T47D (cell line): ENCODE results near the gene PERM1.
"Not testable (repeated sequence)": the region's sequence is repeated elsewhere in the genome, so short reads cannot be mapped to it uniquely, and the experiment has no call there.

Experiments used
- DNase-seq, 2 experiments: peaks; one replicate each; pipeline versions ENCODE4 v3.0.0 to v3.0.0-alpha.2; 2011 to 2012; ENCODE audit warnings: low read depth in 1 of 2, low spot score in 1 of 2
- JUND ChIP-seq: IDR thresholded peaks from 2 replicates; pipeline ENCODE4 v1.6.1; 2012; ENCODE audit warnings: low read depth
- in situ Hi-C: cut with HindIII; loops from 2 replicates; pipeline ENCODE4 v1.10.0; 2016; ENCODE audit warnings: low sequenced_read_pairs, low pct_unique_long_range_greater_than_20kb

Gene PERM1

GRCh38 chr1:998995-999724 lies 17.3 kb upstream of the PERM1 start:
- DNase-seq, result peak in 1 of 2 experiments; percentile 66
- in situ Hi-C loops, result no loop called here
- TF ChIP-seq JUND, result no peak

GRCh38 chr1:998745-998994 lies 16.8 kb upstream of the PERM1 start:
- peak in 1 of 2 experiments; percentile 28 for DNase-seq
- TF ChIP-seq JUND, result no peak

GRCh38 chr1:997993-998744 lies 16.3 kb upstream of the PERM1 start:
- in situ Hi-C loops, result no loop called here

More at GRCh38 chr1:998745-998994, 16.8 kb upstream of the PERM1 start:
- in situ Hi-C loops, result no loop called here

GRCh38 chr1:997713-997992 lies 15.8 kb upstream of the PERM1 start:
- in situ Hi-C loops, result no loop called here
- no peak for DNase-seq
- TF ChIP-seq JUND, result no peak

More at GRCh38 chr1:997993-998744, 16.3 kb upstream of the PERM1 start:
- no peak for DNase-seq
- no peak for TF ChIP-seq JUND

- no peak for TF ChIP-seq JUND
- in situ Hi-C loops, result no loop called here
- no peak for DNase-seq
Observed at GRCh38 chr1:996851-997712, 15.2 kb upstream of the PERM1 start.

DNA sequence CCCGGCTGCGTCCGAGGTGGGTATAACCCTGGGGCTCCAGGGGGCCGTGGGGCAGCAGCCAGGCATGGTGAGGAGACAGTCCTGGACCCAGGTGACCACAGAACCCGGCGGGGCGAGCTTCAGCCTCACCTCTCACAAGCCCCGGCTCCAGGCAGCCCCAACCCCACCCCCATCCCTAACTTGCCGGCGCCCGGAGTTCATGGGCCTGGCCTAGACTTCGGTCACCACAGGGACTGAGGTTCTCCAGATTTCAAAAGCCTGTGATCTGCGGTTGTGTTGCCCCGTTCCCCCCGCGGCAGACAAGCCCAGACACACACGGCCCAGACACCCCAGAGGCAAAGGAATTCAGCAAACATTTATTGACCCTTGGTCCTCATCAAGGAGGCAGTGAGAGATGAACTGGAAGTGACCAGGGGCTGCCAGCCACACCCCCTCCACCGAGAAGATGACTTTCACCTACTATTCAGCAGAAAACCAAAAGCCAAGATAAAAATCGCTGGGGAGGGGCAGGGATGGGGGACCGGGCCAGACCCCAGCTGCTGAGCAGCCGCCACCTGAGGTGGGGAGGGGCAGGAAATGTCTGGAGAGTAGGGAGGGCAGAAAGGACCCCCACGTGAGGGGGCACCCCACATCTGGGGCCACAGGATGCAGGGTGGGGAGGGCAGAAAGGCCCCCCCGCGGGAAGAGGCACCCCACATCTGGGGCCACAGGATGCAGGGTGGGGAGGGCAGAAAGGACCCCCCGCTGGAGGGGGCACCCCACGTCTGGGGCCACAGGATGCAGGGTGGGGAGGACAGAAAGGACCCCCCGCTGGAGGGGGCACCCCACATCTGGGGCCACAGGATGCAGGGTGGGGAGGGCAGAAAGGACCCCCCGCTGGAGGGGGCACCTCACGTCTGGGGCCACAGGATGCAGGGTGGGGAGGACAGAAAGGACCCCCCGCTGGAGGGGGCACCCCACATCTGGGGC lies 14.1 kb upstream of the PERM1 start:
- in situ Hi-C loops, result no loop called here
- DNase-seq, result peak in 1 of 2 experiments; percentile 48
- no peak for TF ChIP-seq JUND

DNA sequence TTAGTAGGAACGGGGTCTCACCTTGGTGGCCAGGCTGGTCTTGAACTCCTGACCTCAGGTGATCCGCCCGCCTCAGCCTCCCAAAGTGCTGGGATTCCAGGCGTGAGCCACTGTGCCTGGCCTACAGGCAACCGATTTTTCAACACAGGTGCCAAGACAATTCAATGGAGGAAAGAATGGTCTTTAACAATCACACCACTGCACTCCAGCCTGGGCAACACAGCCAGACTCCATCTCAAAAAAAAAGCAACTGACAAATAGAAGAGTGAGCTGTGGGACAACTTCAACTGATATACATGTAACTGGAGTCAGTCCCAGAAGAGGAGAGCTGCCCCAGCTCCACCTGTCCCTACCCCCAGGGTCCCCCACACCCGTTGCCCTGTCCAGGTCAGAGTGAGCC lies 12.7 kb upstream of the PERM1 start:
- in situ Hi-C loops, result not testable (repeated sequence)

GRCh38 chr1:993379-993995 lies 11.6 kb upstream of the PERM1 start:
- DNase-seq, result no peak
- in situ Hi-C loops, result no loop called here
- no peak for TF ChIP-seq JUND

More for the DNA sequence above, 12.7 kb upstream of the PERM1 start:
- peak in 1 of 2 experiments; percentile 17 for DNase-seq

DNA sequence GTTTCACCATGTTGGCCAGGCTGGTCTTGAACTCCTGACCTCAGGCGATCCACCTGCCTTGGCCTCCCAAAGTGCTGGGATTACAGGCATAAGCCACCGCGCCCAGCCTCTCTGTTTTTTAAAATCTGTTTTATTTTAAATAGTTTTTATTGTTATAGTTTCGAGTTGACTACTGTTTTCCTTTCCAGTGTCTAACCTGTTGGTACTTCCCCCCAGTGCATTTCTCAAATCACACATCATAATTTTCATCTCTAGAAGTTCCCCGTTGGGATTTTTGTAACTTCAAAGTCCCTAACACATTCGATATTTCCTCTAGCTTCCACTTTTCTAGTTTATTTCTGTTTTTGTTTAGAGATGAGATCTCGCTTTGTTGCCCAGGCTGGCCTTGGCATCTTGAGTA lies 10.5 kb upstream of the PERM1 start:
- in situ Hi-C loops, result no loop called here
- DNase-seq, result no peak
- no peak for TF ChIP-seq JUND

GRCh38 chr1:991895-992294 lies 10.0 kb upstream of the PERM1 start:
- no peak for TF ChIP-seq JUND
- in situ Hi-C loops, result no loop called here

DNA sequence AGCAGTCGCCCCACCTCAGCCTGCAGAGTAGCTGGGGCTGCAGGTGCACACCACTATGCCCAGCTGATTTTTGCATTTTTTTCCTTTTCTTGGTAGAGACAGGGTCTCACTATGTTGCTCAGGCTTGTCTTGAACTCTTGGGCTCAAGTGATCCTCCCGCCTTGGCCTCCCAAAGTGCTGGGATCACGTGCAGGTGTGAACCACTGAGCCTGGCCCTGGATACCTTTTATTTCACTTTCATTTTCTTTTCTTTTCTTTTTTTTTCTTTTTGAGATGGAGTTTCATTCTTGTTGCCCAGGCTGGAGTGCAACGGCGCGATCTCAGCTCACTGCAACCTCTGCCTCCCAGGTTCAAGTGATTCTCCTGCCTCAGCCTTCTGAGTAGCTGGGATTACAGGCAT lies 9.4 kb upstream of the PERM1 start:
- in situ Hi-C loops, DNase-seq: not testable (repeated sequence)

More at GRCh38 chr1:991895-992294, 10.0 kb upstream of the PERM1 start:
- DNase-seq, result no peak

GRCh38 chr1:988061-988460 lies 6.2 kb upstream of the PERM1 start:
- in situ Hi-C loops, result not testable (repeated sequence)

More at GRCh38 chr1:988061-988460, 6.2 kb upstream of the PERM1 start:
- DNase-seq, result not testable (repeated sequence)
